HG03432 (cell line): ENCODE results near the gene ATXN7.

Source experiments
- ATAC-seq: cut with Tn5 transposase; IDR thresholded peaks from one replicate; pipeline ENCODE4 v1.9.1; 2021; ENCODE audit warnings: mild to moderate bottlenecking, moderate library complexity; ENCODE audit not compliant: unreplicated experiment

ATXN7 gene

GRCh38 chr3:64011685-64012084 is 148.0 kb downstream of the ATXN7 start:
- ATAC-seq: no peak

GRCh38 chr3:64016941-64017620 is 153.4 kb downstream of the ATXN7 start:
- ATAC-seq: no peak

GRCh38 chr3:64019271-64019670 is 155.6 kb downstream of the ATXN7 start:
- ATAC-seq: no peak

GRCh38 chr3:64019879-64020278 is 156.2 kb downstream of the ATXN7 start:
- ATAC-seq: no peak

GRCh38 chr3:64021922-64022321 is 158.3 kb downstream of the ATXN7 start:
- no peak for ATAC-seq

- ATAC-seq: no peak
Measured at GRCh38 chr3:64022451-64023186, 159.0 kb downstream of the ATXN7 start.

GRCh38 chr3:64023187-64023860 is 159.7 kb downstream of the ATXN7 start, which contains the start of gene PSMD6:
PSMD6 (minus strand) TSS chr3:64023494; CDS start chr3:64023419, 75 bp downstream.
- ATAC-seq: peak; percentile 98

- ATAC-seq: no peak
Measured at GRCh38 chr3:64023861-64024223, 160.2 kb downstream of the ATXN7 start.

- no peak for ATAC-seq
Measured at GRCh38 chr3:64026346-64026745, 162.7 kb downstream of the ATXN7 start.

- no peak for ATAC-seq
Measured at GRCh38 chr3:64027658-64028057, 164.0 kb downstream of the ATXN7 start.

- ATAC-seq: no peak
Measured at GRCh38 chr3:64028754-64029153, 165.1 kb downstream of the ATXN7 start.

- no peak for ATAC-seq
Measured at GRCh38 chr3:64029287-64029686, 165.6 kb downstream of the ATXN7 start.

- peak; percentile 95 for ATAC-seq
Measured at GRCh38 chr3:64030741-64031140, 167.1 kb downstream of the ATXN7 start.

- ATAC-seq: no peak
Measured at GRCh38 chr3:64031540-64032508, 168.2 kb downstream of the ATXN7 start.

GRCh38 chr3:64033069-64033468 is 169.4 kb downstream of the ATXN7 start:
- no peak for ATAC-seq

GRCh38 chr3:64037084-64037483 is 173.4 kb downstream of the ATXN7 start:
- ATAC-seq: no peak

GRCh38 chr3:64038253-64038767 is 174.6 kb downstream of the ATXN7 start:
- ATAC-seq: no peak

GRCh38 chr3:64039332-64039731 is 175.7 kb downstream of the ATXN7 start:
- peak; percentile 50 for ATAC-seq

GRCh38 chr3:64039981-64040733 is 176.5 kb downstream of the ATXN7 start:
- peak; percentile 6 for ATAC-seq

- no peak for ATAC-seq
Measured at GRCh38 chr3:64042952-64043351, 179.3 kb downstream of the ATXN7 start.
